Mucosa of gallbladder (tissue), 1 donor: ENCODE measurements around the gene SLC26A6. TPM values are rescaled to one million over a fixed set of nuclear protein-coding genes. Genes with fewer than 3 reads are reported as not detected.

Source experiments
- DNase-seq: peaks from one replicate; pipeline ENCODE4 v3.0.0-alpha.2; 2020; ENCODE audit warnings: low spot score
- total RNA-seq: library from RNA; stranded (reverse); gene quantifications from one replicate; pipeline ENCODE4 v1.2.1, GENCODE V29; 2021
- donor health status: DM: no; HTN: no; CAD: no.

Gene SLC26A6
- total RNA-seq, 1 donor from 2014 or later = 31.1 TPM

DNA sequence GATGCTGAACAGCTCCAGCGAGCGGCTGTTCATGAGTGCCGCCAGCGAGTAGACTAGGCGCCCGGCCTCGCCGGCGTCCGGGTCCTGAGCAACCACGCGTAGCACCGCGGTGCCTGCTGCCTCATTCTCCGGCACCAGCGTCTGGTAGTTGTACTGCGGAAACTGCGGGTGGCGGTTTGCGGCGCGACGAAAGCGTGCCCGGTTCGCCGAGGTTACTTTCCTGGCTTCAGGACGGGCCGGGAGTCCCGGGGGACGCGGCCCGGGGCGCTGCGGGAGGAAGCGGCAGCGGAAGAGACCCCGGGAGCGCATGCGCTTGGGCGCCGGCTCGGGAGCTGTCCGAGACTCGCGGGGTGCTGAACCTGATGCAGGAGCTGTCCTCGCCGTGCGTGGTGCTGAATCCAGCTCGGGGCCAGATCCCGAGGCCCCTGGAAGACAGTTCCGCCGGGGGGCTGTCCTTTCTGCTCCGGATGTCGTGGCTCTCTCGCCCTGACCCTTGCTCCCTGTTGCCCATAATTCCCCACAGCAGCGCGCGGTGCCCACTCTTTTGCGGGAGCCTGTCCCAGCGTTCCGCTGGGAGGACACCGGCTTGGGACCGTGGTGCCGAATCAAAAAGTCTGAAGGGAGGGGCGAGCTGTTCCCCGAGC lies 26.4 kb upstream of the SLC26A6 start:
- peak; percentile 70 for DNase-seq

DNA sequence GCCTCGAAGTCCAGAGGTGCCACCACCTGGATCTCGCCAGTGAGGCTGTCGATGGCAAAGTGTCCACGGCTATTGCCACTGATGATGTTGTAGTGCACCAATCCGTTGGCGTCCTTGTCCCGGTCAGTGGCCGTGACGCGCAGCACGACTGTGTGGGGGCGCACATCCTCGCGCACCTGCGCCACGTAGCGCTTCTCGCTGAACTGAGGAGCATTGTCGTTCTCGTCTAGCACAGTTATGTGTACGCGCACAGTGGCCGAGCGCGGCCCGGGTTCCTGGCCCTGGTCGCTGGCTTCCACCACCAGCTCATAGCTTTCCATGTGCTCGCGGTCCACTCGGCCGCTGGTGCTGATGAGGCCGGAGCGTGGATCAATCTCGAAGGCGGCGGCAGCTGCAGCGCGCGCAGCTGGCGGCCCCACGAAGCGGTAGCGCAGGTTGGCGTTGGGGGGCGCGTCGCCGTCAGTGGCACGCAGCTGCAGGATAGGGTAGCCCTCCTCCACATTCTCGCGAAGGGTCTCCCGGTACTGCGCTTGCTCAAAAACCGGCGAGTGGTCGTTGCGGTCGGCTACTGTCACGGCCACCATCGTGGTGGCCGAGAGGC lies 25.6 kb upstream of the SLC26A6 start:
- DNase-seq = no peak

- no peak for DNase-seq
These were observed 21.6 kb upstream of the SLC26A6 start for GRCh38 chr3:48656841-48657281.

DNA sequence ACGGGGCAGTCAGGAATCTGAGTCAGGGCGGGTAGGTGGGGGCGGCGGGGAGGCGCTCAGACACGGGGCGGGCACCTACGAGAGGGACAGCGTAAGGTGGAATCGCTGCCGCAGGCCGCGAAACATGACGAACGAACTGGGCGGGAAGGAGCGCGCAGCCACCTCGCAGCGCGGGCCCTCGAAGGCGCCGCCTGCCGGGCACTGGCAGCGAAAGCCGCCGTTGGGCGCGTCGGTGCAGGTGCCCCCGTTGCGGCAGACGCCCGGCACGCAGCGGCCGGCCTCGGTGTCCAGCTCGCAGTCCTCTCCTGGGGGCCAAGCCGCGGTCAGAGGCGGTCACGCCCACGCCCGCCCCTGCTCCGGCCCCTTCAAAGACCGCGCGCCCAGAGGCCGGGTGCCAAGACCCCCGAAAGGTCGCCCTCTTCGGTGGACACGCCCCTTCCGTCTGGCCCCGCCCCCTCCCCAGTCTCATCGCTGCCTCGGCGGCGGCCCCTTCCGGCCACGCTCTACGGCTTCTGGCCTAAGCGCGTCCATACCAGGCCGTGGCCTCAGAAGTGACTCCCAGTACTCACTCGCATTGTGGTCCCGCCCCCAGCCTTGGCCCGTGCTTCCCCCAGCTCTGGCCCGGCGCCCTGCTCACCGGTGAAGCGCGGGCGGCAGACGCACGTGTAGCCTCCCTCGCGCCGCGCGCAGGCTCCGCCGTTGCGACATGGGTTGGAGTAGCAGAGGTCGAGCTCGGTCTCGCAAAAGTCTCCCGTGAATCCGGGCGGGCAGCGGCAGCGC lies 21.0 kb upstream of the SLC26A6 start:
- DNase-seq = peak; percentile 76

- no peak for DNase-seq
These were observed 20.3 kb upstream of the SLC26A6 start for GRCh38 chr3:48655606-48656005.

GRCh38 chr3:48655063-48655462 lies 19.8 kb upstream of the SLC26A6 start:
- no peak for DNase-seq

DNA sequence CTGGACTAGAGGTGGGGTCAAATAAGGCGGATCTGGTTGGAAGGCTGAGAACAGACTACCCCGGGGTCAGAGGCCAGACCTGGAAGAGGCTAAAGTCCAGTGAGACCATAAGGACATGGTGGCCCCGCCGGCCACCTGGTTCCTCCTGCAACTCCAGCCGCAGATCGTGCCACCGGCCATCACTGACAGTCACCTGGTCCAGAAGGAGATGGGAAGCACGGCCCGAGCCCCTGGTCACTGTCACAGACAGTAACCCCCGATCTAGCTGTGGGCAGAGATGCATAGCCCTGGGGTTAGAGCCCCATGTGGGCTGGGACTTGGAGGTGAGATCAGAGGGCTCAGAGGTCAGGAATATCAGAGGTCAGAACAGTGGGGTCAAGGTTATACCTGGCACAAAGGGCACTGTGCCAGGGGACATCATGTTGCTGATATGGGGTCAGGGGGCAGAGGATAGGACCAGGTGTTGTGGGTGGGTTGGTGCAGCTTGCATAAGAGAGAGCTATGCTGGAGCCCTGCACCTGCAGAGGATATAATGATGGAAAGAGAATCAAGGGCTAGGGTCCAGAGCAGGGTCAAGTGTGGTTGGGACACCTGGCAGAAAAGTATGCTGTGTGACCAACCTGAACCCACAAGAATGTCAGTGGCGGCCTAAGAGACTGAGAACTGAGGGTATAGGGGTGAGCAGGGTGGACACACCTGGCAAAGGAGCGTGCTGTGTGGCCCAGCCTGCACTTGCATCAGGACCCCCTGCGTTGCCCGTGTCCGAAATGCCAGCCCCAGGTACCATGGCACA lies 17.9 kb upstream of the SLC26A6 start:
- no peak for DNase-seq

GRCh38 chr3:48651771-48652170 lies 16.5 kb upstream of the SLC26A6 start:
- no peak for DNase-seq

- DNase-seq = no peak
These were observed 15.5 kb upstream of the SLC26A6 start for GRCh38 chr3:48650723-48651122.

DNA sequence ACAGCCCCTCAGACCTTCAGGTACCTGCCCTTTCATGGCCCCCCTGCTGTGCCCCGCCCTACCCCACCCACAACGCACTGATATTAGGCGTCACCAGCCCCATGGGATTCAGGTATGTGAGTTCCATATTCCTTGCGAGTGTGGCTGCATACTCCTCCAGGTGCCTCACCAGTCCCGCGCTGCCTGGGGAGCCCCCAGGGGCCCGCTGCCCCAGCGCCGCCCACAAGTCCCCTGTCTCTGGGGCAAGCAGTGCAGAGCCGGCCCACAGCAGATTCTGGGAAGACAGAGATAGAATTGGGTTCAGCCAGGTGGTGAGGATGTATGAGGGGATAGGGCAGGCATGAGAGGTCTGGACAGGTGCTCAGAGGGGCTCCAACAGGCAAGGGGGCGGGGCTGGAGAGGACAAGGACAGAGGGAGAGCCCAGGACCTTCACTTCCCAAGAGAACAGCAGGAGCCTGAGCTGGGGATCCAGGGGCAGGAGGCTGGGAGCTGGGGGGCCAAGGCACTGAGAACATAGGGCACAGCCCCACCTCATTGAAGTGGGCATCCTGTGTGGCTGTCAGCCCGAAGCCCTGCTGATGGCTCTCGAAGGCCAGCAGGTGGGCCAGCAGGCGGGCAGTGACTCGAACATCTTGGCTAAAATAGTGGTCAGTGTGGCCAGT lies 13.1 kb upstream of the SLC26A6 start:
- DNase-seq = no peak

GRCh38 chr3:48647714-48648113 lies 12.5 kb upstream of the SLC26A6 start:
- DNase-seq = no peak

DNA sequence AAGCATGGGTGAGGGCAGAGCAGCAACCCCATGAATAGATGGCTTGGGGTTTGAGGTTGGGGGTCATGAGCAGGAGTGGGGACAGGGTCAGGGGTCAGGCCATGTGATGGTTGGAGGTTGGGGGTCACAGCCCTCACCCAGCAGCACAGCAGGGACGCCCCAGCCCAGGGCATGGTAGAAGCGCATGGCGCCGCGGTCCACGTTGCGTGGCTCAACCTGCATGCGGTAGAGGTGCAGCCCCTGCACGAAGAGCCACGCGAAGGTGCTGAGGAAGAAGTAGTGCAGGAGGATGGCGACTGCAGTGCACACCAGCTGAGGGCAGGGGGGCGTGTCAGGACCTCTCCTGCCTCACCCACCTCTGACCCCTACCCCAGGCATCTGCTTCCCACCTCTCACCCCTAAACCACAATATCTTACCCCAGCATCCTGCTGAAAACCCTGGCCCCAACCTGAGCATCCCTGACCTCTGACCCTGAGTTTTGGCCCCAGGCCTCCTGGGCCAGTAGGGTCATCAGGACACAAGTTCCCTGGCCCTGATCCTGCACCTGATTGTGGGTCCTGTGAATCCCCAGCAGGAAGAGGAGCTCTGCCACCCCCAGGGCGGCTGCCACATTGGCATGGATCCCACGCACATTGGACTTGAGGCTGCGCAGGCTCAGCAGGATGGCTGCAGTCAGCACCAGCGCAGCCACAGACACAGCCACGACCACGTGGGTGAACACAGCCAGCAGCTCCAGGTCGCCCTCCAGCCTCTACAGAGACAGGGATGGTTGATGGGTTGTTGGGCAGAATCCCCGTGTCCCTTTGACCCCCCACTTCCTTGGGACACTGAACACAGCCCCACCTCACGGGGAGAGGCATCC lies 9.9 kb upstream of the SLC26A6 start:
- no peak for DNase-seq

DNA sequence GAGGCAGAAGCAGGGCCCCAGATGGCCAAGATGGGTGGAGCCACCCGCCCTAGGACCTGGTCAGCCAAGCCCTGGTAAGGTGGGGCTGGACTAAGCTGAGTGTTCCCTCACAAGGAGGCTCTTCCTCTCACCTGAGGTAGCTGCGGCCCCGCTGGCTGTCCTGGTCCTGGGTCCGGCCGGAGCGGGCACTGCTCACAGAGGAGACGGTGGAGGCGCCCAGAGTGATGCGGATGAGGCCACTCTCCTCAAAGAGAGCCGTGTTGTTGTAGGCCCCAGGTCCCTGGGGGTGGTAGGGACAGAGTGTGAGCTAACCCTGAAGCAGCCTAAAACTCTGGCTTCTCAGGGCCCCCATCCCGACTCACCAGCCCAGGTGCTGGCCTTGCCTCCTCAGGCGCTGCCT lies 7.3 kb upstream of the SLC26A6 start:
- DNase-seq = no peak

DNA sequence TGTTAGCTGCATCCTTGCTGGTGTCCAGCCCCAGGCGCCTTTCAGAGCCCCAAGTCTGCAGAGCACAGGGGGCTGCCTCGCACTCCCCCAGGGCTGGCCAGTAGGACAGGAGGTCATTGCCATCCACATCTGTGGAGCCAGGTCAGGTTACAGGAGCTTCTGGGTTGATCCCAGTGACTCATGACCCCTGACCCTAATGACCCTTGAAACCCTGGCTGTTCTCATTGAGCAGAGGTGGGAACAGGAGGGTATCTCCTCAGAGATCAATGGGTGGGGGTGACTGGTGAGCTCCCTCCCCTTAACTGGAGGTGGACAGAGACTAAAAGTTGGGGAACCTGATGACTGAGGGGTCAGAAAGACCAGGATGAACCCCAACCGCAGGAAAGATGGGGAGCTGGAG lies 6.1 kb upstream of the SLC26A6 start:
- no peak for DNase-seq

- no peak for DNase-seq
These were observed 4.8 kb upstream of the SLC26A6 start for GRCh38 chr3:48639944-48640606.

DNA sequence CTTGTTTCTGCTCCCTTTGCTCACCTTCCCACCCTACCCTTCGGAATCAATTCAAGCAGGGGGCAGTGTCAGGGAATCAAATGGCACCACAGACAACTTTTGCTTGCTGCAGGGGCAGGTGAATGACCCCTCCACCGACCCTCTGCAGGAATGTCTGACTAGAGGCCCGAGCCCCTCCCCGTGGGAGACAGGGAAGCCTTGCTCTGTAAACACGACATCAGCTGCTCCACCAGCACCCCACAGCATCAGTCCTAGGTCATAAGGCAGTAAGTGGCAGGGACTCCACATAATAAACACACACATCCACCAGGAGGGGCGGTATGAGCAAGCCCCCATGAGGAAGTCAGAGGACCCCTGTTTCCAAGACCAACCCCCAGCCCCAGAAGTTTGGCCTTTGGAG lies 2.0 kb upstream of the SLC26A6 start:
- no peak for DNase-seq

DNA sequence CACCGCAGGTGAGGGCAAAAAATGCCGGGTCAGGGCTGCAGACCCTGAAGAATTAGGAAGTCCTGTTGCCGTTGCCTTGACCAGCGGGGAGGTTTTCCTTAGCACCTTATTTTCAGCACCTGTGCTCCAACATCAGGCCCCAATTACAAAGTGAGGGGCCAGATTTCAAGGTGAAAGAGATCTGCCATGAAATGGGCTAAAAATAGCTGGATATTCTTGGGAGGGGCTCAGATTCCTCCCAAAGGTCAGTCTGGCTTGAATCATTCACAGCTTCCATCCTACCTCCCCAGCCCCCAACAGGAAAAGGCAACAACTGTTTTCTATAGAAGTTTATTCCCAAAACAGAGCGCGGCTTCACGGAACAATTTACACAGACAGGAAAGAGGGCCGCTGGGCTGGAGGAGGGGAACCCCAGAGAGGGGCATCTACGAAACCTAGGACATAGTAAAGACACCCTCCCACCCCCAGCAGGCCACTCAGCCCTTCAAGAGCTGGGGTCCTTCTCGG lies 941 bp upstream of the SLC26A6 start:
- no peak for DNase-seq

DNA sequence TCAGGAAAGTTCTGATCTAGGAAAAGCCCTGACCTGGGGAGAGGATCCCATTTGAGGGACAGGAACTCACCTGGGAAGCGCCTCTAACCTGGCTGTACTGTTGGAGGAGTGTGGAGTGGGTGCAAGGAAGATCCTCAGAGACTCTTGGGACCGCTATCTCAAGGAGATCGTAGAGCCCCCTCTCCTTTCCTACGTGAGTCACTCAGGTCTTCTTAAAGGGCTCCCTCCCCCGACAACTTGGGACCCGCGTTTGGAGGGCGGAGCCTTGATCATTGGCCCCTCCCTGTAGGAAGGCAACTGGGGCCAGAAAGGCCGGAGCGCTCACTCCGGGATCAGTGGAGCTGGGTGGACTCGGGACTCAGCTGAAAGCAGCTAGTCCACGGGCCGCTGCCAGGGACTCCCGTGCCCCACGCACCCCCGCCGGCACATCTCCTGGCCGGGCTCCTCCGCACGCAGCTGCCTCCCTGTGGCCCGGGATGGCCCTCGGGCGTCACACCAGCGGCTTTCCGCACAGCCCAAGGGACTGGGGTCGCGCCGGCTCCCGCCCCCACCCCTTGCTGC lies 520 bp downstream of the SLC26A6 start:
- DNase-seq = no peak

DNA sequence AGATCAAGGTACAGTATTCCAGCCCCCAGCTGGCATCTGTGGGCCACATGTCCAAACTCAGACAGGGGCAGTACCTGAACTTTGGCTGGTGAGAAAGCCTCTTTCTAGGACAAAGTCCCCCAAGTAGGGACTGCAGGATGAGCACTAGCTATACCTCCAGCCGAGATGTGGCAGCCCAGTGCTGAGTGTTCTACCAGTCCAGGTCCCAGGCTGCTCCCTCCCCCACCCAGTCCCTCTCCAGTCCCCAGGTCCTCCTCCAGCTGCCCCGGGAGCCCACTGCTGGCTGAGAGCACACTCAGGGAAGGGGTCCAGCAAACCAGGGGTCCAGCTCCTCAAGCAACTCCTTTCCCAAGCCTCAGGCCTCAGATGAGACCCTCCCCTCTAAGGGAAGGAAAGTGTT lies 1.5 kb downstream of the SLC26A6 start:
- no peak for DNase-seq

DNA sequence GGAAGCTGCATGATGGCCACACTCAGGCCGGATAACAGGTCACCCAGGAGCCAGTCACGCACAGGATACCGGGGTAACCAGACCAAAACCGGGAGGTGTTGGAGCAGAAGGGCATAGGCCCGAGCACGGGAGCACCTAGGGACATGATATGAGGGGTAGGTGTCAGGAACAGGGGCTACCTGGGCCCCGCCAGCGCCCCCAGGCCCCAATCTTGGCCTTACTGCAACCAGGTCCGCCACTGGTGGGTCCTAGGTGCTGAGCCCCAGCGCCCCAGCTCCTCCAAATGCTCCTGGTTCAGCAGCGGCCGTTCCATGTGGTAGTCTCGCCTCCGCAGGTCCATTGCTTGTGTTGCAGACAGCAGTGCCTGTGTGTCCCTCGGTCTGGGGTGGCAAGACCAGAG lies 2.0 kb downstream of the SLC26A6 start:
- DNase-seq = no peak
